HCT116 (cell line): ENCODE results near the gene GLB1L.

Source experiments
- POLR2A ChIP-seq: IDR thresholded peaks from 2 replicates; pipeline ENCODE4 v1.7.0; 2011; ENCODE audit warnings: borderline replicate concordance; ENCODE audit not compliant: insufficient read depth, insufficient read length; ENCODE audit errors: extremely low read depth
- POLR2AphosphoS5 ChIP-seq: IDR thresholded peaks from 2 replicates; pipeline ENCODE4 v1.6.1; 2011; ENCODE audit warnings: mild to moderate bottlenecking, low read depth, low read length, moderate library complexity
- REST ChIP-seq: IDR thresholded peaks from 2 replicates; pipeline ENCODE4 v1.6.1; 2012; ENCODE audit warnings: low read depth
- SP1 ChIP-seq: IDR thresholded peaks from 2 replicates; pipeline ENCODE4 v1.6.1; 2012; ENCODE audit warnings: low read depth

GRCh38 chr2:219252084-219252483 is 6.8 kb upstream of the GLB1L start:
- TF ChIP-seq POLR2AphosphoS5 (no peak), POLR2A (no peak), SP1 (no peak), REST (no peak)
